Measurements from ENCODE around the gene ETV2.

GRCh38 chr19:35692010-35692409 is 50.5 kb downstream of the ETV2 start:
- TF ChIP-seq, protein P1, sequence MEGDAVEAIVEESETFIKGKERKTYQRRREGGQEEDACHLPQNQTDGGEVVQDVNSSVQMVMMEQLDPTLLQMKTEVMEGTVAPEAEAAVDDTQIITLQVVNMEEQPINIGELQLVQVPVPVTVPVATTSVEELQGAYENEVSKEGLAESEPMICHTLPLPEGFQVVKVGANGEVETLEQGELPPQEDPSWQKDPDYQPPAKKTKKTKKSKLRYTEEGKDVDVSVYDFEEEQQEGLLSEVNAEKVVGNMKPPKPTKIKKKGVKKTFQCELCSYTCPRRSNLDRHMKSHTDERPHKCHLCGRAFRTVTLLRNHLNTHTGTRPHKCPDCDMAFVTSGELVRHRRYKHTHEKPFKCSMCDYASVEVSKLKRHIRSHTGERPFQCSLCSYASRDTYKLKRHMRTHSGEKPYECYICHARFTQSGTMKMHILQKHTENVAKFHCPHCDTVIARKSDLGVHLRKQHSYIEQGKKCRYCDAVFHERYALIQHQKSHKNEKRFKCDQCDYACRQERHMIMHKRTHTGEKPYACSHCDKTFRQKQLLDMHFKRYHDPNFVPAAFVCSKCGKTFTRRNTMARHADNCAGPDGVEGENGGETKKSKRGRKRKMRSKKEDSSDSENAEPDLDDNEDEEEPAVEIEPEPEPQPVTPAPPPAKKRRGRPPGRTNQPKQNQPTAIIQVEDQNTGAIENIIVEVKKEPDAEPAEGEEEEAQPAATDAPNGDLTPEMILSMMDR (IDR thresholded peaks at IDR 0.05; ENCODE audit: insufficient read depth, low read depth, low read length) = no peak
- no peak for TF ChIP-seq EZH2 (IDR thresholded peaks at IDR 0.05; ENCODE audit: insufficient read depth, low read length)
